OCI-LY7 (cell line): ENCODE measurements around the gene YIPF5.

Source experiments
- EZH2phosphoT487 ChIP-seq: fragments of 200-600 bp; sonication (generic); IDR thresholded peaks from 2 replicates; pipeline ENCODE4 v1.6.1; 2018; ENCODE audit warnings: low read depth, borderline replicate concordance, mild to moderate bottlenecking, mixed run types, antibody characterized with exemption, low read length, moderate library complexity, mixed read lengths
- TF ChIP-seq, protein P1 (sequence below): fragments of 200-600 bp; sonication (generic); conservative IDR thresholded peaks from 2 replicates; pipeline ENCODE4 v1.5.1; 2014; ENCODE audit warnings: mild to moderate bottlenecking, antibody characterized with exemption, low read length, moderate library complexity, mixed read lengths

DNA sequence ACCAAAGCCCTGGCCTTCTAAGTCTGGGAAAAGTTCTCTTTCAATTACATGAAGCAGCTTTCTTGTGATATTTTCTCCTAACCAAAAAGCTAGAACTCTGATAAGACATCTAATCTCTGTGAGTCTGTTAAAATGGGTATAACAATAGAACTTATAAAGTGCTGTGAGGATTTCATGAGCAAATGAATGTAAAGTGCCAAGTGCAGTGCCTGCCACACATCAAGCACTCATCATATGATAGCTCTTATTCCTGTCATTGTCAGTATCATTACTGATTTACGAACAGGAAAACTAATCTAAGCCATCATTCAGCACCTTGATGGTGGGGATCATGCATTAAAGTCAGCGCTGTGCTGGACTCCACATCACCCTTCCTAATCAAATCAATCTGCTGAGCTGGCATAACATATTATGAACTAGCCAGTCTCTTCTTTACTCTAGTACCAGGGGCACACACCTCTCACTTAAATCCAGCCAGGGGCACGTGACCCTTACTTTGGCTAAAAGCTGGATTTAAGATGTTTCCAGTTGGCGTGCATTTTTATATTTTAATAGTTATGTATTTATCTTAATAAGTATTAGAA, 37.3 kb downstream of the YIPF5 start:
- TF ChIP-seq, protein P1, sequence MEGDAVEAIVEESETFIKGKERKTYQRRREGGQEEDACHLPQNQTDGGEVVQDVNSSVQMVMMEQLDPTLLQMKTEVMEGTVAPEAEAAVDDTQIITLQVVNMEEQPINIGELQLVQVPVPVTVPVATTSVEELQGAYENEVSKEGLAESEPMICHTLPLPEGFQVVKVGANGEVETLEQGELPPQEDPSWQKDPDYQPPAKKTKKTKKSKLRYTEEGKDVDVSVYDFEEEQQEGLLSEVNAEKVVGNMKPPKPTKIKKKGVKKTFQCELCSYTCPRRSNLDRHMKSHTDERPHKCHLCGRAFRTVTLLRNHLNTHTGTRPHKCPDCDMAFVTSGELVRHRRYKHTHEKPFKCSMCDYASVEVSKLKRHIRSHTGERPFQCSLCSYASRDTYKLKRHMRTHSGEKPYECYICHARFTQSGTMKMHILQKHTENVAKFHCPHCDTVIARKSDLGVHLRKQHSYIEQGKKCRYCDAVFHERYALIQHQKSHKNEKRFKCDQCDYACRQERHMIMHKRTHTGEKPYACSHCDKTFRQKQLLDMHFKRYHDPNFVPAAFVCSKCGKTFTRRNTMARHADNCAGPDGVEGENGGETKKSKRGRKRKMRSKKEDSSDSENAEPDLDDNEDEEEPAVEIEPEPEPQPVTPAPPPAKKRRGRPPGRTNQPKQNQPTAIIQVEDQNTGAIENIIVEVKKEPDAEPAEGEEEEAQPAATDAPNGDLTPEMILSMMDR: no peak
- TF ChIP-seq EZH2phosphoT487: no peak
